Left renal cortex interstitium (tissue), 4 donors: ENCODE measurements around the gene ADAD2. TPM values are rescaled to one million over a fixed set of nuclear protein-coding genes. Genes with fewer than 3 reads are reported as not detected.

Experiments used
- DNase-seq, 4 donors: peaks; one replicate each; pipeline ENCODE4 v3.0.0-alpha.2; 2013; ENCODE audit warnings: low read depth in 4 of 4, low spot score in 2 of 4, missing footprints in 1 of 4
- polyA plus RNA-seq, 4 donors: library from polyadenylated mRNA; unstranded; fragments of 120-200 nt; gene quantifications; one replicate each; pipeline ENCODE4 v1.2.1, GENCODE V29; 2013; ENCODE audit not compliant: insufficient read length in 4 of 4

Gene ADAD2
- polyA plus RNA-seq, 4 donors = 0.27 to 0.51 (median 0.31) TPM; not detected in 1

DNA sequence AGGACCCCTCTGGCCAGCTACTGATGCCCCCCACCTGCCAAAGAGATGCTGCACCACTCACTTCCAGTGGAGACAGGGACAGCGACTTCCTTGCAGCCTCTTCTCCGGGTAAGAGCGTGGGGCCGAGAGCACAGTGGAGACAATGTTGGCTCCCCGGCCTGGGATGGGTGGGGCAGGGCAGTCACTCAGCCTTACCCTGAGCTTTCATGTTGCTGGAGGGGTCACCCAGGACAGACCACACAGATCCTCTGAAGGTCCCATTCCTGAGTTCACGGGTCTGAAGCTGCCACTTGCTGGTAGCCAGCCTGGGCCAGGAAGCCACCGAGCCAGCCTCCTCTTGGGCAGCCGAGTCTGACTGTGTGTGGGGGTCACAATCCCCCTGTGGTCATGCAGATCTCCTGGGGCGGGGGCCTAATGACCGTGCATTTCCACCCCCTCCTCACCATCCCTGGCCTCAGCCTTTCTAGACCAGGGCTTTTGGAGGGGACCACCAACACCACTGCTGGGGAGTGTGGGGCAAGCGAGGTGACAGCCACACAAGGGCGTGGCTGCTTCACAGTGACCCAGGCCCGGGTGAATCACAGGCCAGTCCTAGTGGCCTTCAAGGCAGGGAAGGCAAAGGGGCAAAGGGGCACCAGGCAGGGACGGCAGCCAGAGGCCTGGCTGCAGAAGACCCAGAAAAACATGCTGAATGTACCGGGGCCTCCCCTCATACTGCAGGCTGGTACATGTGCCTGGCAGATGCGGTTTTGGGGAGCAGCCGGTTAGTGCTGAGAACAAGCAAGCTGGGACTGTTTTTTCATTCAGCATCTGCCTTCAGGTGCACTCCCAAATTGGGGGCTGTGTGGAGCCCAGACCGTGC lies 14.5 kb upstream of the ADAD2 start:
- no peak for DNase-seq

DNA sequence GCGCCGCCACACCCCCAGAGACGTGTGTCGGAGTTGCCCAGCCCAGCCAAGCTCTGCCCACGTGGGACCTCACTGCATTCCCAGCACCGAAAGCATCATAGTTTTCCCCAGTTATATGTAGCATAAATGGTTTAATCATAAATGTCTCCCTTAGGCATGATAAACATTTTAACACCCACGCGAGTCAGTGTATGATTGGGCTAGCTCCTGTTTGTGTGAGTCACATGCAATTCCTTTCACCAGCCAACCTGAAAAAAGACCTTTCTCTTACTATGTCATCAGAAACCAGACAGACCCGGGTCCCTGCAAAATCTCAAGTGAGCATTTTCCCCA lies 13.2 kb upstream of the ADAD2 start:
- DNase-seq = no peak

DNA sequence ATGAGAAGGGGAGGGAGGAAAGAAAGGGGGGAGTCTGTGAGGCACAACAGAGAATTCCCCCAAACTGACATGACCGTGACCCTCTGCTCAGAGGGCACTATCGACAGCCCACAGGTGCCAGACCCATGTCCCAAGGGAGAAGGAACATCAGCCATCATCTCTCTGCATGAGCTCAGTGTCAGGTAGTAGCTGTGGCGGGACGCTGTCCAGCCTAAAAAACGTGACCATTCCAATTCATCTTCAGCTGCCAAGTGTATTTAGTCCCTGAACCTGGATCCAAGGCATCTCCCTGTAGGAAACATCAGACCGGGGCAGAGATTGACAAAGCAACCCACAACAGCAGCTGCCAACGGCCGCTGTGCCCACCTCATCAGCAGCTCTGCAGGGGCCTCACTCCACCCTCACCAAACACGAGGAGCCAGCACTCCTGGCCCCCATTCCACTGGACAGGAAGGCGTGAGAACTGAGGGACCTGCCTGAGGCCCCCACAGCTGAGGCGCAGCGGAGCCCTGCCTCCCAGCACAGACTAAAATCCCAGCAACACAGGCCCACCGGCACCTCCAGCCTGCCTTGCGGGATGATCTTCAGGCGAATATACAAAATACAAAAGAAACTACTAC lies 12.7 kb upstream of the ADAD2 start:
- DNase-seq = no peak

DNA sequence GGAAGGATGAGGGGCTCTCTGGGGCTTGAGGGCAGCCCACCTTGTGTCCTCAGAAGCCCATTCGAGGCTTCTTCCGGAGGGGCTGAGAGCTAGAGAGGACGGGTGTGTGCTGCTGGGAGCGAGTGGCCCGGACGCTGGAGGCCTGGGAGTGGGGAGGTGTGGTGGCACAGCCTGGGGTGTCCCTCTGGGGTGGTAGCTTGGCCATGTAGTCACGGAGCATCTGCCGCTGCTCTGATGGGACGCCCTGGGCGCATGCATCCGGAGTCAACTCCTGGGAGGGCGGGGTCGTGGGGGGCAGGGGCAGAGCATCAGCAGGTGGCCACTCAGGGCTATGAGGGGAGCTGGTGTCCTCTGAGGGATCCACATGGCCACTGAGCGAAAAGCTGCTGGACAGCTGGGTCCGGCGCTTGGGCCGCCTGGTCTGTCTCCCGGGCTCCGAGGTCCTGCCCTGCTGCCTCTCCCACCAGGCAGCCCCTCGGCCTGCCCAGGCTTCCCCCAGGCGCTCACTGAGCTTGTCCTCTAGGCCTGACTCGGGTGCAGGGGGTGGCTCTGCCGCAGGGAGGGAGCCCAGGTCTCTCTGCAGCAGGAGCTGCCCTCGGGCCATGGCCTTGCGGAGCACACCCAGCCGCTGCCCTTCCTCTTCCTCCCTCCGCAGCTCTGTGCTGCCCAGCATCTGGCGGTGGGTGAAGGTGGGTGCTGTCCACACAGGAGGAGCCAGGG lies 11.9 kb upstream of the ADAD2 start:
- DNase-seq = no peak

- no peak for DNase-seq
These were observed 11.2 kb upstream of the ADAD2 start for GRCh38 chr16:84179612-84180320.

DNA sequence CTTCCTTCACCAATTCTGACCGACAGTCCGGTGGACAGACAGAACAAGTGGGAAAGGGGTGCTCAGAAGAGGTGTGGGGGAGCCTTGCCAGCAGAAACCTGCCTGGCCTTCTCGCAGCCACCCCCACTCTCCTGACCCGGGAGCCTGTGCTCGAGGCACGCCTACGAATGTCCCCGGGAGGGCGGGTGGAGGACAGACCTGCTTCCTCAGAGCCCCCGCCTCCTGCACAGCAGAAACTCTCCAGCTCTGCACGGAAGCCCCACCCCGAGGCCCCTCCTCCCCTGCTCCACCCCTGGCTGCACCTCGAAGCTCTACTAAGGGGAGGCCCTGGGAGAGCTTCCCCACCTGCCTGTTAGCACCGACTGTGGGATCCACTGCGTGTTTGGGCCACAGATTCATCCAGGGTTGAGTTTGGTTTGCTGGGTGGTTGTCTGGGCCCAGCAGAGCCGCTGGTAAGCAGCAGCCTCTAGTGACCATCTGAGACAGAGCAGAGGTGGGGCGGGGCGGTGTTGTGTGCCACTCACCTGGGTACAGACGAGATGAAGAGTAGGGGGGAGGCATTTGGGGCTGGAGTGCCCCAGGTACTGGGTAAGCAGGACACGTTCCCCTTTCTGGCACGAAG lies 10.3 kb upstream of the ADAD2 start:
- DNase-seq = no peak

- DNase-seq = no peak
These were observed 9.6 kb upstream of the ADAD2 start for GRCh38 chr16:84181144-84181915.

DNA sequence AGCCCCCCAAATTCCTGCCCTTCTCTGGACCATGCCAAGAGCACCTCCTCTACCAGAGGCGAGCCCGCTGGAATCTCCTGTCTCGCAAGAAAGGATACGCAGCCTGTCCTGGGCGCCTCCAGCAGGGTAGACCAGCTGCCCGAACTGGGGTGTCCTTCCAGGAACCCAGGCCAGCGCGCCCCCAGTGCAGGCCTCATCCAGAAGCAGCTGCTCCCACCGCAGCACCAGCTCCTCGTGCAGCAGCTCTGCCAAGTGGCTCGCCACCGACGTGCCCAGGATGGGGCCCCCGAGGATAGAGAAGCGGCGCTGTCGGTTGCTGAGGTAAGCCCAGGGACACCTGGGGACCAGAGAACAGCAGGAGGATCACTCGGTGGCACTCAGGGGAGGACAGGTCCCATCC lies 8.9 kb upstream of the ADAD2 start:
- no peak for DNase-seq

DNA sequence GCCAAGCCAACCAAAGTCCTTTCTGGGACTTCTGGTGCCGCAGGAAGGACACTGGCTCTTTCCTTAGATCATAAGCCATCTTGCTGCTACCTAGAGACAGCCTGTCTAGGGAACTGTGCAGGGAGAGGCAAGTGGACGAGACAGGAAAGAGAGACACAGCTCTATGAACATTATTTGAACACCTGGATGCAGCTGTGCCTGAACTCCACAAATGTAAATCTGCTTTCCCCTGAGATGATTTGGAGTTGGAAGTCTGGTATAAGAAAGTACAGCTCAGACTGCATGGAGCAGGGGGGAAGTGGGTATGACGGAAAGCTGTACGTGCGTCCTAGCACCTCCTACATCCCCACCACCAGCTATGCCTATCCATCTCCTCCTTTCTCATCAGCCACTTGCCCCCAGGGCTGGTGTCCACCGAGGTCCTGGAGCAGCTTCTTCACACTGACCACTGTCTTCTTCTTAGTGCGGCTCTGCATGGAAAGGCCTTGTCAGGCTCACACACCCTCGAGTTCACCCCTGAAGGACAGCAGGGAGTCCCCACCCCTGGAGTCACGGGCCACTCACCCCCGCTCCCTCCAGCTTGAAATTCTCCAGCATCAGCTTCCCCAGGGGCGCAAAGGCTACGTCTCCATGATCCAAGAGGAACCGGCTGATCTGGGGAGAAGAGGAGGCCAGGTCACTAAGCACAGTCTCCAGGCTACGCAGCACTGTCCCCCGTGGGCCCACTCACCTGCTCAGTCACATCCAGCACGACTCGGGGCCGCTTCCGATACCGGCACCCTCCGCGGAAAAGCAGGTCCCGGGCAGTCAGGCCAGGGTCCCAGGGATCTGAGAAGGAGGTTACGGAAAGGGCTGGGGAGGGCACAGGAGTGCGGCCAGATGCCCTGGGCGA lies 8.0 kb upstream of the ADAD2 start:
- DNase-seq = no peak

- DNase-seq = no peak
These were observed 7.4 kb upstream of the ADAD2 start for GRCh38 chr16:84183572-84183875.

DNA sequence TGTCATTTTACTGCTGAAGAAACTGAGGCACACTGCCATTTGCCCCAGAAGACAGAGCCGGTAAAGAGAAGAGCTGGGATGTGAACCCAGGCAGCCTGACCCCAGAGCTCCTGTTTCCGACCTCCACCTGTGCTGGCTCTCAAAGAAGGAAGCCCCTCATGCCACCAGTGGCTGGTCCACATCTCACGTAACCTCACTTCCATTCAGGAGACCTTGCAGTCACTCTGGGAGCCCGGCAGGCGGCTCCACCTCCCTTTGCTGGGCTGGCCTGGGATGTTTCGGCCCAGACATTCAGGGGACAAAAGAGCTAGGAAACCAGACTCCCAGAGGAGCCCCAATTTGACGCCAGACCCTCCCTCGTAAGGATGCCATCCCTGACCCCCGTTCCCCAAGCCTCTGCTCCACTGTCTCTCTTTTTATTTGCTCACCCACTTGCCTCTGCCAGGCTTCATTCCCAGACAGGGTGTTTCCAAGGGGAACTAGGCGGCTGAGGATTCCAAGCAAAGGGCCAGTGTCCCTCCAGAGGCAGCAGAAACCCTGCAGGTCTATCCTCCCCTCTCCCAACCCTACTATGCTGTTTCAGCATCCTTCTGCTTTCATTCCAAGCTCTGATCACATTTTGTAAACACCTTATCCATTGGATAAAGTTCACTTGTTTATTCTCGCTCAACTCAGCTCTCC lies 6.9 kb upstream of the ADAD2 start:
- DNase-seq = no peak

DNA sequence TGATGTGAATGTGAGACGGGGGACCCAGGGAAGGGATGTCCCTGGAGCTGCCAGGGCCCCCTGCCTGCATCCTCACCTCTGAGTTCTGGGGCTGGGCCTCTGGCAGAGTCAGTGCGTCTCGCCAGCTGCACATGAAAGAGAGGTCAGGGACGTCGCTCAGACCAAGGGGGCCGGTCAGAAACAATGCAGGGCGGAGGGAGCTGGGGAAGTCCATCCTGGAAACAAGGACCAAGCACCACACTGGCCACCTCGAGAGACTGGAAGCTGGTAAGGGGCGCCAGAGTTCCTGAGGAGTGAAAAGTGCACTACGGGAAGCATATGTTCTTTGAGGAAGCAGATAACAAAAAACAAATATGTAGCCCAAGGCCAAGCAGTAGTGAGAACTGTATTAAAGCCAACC lies 6.2 kb upstream of the ADAD2 start:
- DNase-seq = no peak

DNA sequence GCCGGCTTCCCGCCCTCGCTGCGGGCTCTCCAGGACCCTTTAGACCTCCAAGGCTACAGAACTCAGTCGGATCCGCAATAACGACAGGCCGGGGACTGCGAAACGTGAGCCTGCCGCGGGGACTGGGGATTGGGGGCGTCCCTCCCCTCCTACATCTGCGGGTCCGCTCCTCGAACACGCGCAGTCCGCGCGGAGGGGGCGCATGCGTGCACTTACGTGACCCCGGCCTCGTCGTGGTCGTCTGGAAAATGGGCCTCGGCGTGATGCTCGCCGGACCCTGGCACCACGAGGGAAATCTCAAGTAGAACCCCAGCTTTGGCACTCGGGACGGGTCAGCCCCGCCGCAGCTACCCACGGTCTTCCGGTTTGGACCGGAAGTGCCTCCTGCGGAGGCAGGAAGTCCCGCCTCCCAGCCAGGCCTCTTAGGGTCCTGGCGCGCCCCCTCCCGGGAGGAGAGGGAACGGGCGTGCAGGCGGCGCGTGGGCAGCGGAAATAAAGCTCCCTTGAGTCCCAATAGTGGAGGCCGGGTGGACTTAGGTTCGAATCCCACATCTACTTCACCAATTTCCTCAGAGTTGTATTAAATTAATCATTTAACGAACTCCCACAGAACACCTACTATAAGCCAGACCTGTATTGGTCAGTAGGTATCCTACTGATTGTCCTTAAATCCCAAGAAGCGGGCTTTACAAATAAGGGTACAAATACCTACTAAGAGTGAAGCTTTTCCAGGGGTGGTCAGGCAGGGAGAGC lies 4.1 kb upstream of the ADAD2 start, which contains the start of gene TAF1C:
Gene TAF1C (minus strand): TSS at position 373 of the 753 bp plus-strand sequence. CDS start 2,069 bp downstream, outside the sequence.
- DNase-seq = peak; percentile 81 to 90 (median 88)

- no peak for DNase-seq
These were observed 509 bp downstream of the ADAD2 start for GRCh38 chr16:84191466-84191865.

GRCh38 chr16:84193480-84193879 lies 2.5 kb downstream of the ADAD2 start:
- no peak for DNase-seq

DNA sequence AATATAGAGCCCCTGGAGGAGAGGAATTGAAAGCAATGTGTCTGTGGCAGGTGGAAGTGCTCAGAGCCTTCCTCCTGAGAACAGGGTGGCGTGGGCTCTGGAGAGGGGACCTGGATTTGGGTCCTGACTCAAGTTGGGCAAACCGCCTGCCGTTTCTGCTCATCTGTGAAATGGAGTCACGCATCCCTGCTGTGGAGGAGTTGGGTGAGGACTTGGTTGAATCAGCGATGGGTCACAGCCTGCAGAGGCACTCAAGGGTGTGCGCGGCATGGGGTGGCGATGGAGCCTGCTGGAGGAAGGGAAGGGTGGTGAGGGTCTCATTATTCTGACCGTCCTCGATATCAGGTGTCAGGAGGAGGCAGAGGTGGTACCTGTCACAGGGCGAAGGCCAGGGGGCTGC lies 3.1 kb downstream of the ADAD2 start:
- DNase-seq = no peak

DNA sequence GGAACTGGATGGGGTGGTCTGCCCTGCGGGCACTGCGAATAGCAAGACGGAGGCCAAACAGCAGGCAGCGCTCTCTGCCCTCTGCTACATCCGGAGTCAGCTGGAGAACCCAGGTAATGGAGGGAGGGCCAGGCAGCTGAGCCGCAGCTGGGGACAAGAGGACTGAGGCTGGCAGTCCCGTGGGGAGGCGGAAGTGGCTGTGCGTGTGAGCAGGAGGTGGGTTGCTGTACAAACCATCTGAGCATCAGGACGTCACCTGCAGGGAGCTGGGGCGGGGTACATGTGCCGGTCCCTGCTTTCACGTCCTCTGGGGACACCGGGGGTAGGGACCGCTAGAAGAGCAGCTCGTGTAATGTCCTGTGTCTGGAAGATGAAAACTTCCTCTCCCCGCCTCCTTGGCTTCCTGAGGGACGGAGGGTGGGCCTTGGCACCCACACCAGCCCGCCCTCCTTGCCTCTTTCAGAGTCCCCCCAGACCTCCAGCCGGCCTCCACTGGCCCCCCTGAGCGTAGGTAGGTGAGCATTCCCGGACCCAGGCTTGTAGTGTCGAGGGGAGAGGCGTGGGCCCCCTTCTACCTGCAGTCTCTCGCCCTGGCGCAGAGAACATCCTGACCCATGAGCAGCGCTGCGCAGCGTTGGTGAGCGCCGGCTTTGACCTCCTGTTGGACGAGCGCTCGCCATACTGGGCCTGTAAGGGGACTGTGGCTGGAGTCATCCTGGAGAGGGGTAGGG lies 3.7 kb downstream of the ADAD2 start:
- no peak for DNase-seq
